ENCODE results near the gene CHRD.
A peak's percentile ranks its signal among the peaks of the same experiment; 100 is the strongest.

Gene CHRD

GRCh38 chr3:184375747-184376461 lies 4.0 kb upstream of the CHRD start:
- in situ Hi-C loops (cut with HindIII; ENCODE audit: low pct_ligation_motif_present, low pct_unique_long_range_greater_than_20kb, low sequenced_read_pairs), result no loop called here
- no peak for DNase-seq

GRCh38 chr3:184377374-184377773 lies 2.5 kb upstream of the CHRD start:
- no peak for DNase-seq
- in situ Hi-C loops (cut with HindIII; ENCODE audit: low pct_ligation_motif_present, low pct_unique_long_range_greater_than_20kb, low sequenced_read_pairs), result no loop called here

GRCh38 chr3:184377882-184378445 lies 1.9 kb upstream of the CHRD start, which contains the start of gene THPO:
TSS of gene THPO (minus strand) at chr3:184378207. CDS start at chr3:184376259, 1,948 bp downstream.
- in situ Hi-C loops (cut with HindIII; ENCODE audit: low pct_ligation_motif_present, low pct_unique_long_range_greater_than_20kb, low sequenced_read_pairs), result no loop called here
- no peak for DNase-seq

GRCh38 chr3:184378651-184379357 lies 1.1 kb upstream of the CHRD start:
- in situ Hi-C loops (cut with HindIII; ENCODE audit: low pct_ligation_motif_present, low pct_unique_long_range_greater_than_20kb, low sequenced_read_pairs), result no loop called here
- DNase-seq, result no peak

GRCh38 chr3:184380185-184380626 lies 352 bp downstream of the CHRD start:
- in situ Hi-C loops (cut with HindIII; ENCODE audit: low pct_ligation_motif_present, low pct_unique_long_range_greater_than_20kb, low sequenced_read_pairs), result no loop called here
- peak; percentile 16 for DNase-seq

GRCh38 chr3:184380627-184381260 lies 890 bp downstream of the CHRD start:
- in situ Hi-C loops (cut with HindIII; ENCODE audit: low pct_ligation_motif_present, low pct_unique_long_range_greater_than_20kb, low sequenced_read_pairs), result no loop called here
- no peak for DNase-seq

- in situ Hi-C loops (cut with HindIII; ENCODE audit: low pct_ligation_motif_present, low pct_unique_long_range_greater_than_20kb, low sequenced_read_pairs), result no loop called here
- DNase-seq, result no peak
These were observed 1.7 kb downstream of the CHRD start for GRCh38 chr3:184381261-184382224.

- DNase-seq, result no peak
- in situ Hi-C loops (cut with HindIII; ENCODE audit: low pct_ligation_motif_present, low pct_unique_long_range_greater_than_20kb, low sequenced_read_pairs), result no loop called here
These were observed 2.6 kb downstream of the CHRD start for GRCh38 chr3:184382326-184383032.

GRCh38 chr3:184383033-184383740 lies 3.3 kb downstream of the CHRD start:
- in situ Hi-C loops (cut with HindIII; ENCODE audit: low pct_ligation_motif_present, low pct_unique_long_range_greater_than_20kb, low sequenced_read_pairs), result no loop called here

GRCh38 chr3:184384342-184384741 lies 4.5 kb downstream of the CHRD start:
- DNase-seq, result no peak
- in situ Hi-C loops (cut with HindIII; ENCODE audit: low pct_ligation_motif_present, low pct_unique_long_range_greater_than_20kb, low sequenced_read_pairs), result no loop called here

More at GRCh38 chr3:184383033-184383740, 3.3 kb downstream of the CHRD start:
- no peak for DNase-seq

- DNase-seq, result no peak
- in situ Hi-C loops (cut with HindIII; ENCODE audit: low pct_ligation_motif_present, low pct_unique_long_range_greater_than_20kb, low sequenced_read_pairs), result no loop called here
These were observed 5.1 kb downstream of the CHRD start for GRCh38 chr3:184384856-184385422.

- in situ Hi-C loops (cut with HindIII; ENCODE audit: low pct_ligation_motif_present, low pct_unique_long_range_greater_than_20kb, low sequenced_read_pairs), result no loop called here
- DNase-seq, result no peak
These were observed 6.4 kb downstream of the CHRD start for GRCh38 chr3:184386047-184386806.

- no peak for DNase-seq
- in situ Hi-C loops (cut with HindIII; ENCODE audit: low pct_ligation_motif_present, low pct_unique_long_range_greater_than_20kb, low sequenced_read_pairs), result no loop called here
These were observed 7.4 kb downstream of the CHRD start for GRCh38 chr3:184387174-184387714.

- DNase-seq, result no peak
- in situ Hi-C loops (cut with HindIII; ENCODE audit: low pct_ligation_motif_present, low pct_unique_long_range_greater_than_20kb, low sequenced_read_pairs), result no loop called here
These were observed 8.5 kb downstream of the CHRD start for GRCh38 chr3:184388164-184388935.

GRCh38 chr3:184388936-184389230 lies 9.0 kb downstream of the CHRD start:
- DNase-seq, result no peak
- in situ Hi-C loops (cut with HindIII; ENCODE audit: low pct_ligation_motif_present, low pct_unique_long_range_greater_than_20kb, low sequenced_read_pairs), result no loop called here

All from ACHN (cell line).